Muscle layer of duodenum (tissue), 2 donors: ENCODE measurements around the gene ACSM3.

Experiments
- H3K27ac ChIP-seq: one replicate; pipeline ENCODE4 v1.7.0; 2013; ENCODE audit warnings: mild to moderate bottlenecking, low read length
- H3K27me3 ChIP-seq: one replicate; pipeline ENCODE4 v1.7.0; 2013; ENCODE audit warnings: low read depth, mild to moderate bottlenecking, control low read depth, low read length
- H3K36me3 ChIP-seq, 2 donors: one replicate each; pipeline ENCODE4 v1.7.0; 2013; ENCODE audit warnings: low read length in 2 of 2, control low read depth in 1 of 2, mild to moderate bottlenecking in 1 of 2; ENCODE audit not compliant: insufficient read depth in 2 of 2, control insufficient read depth in 1 of 2
- H3K4me1 ChIP-seq, 2 donors: one replicate each; pipeline ENCODE4 v1.7.0; 2013; ENCODE audit warnings: low read length in 2 of 2, mild to moderate bottlenecking in 2 of 2, control low read depth in 1 of 2, moderate library complexity in 1 of 2; ENCODE audit not compliant: insufficient read depth in 2 of 2, control insufficient read depth in 1 of 2
- H3K4me3 ChIP-seq, 2 donors: one replicate each; pipeline ENCODE4 v1.7.0; 2013; ENCODE audit warnings: low read length in 2 of 2, low read depth in 1 of 2, mild to moderate bottlenecking in 1 of 2
- H3K9me3 ChIP-seq, 2 donors: one replicate each; pipeline ENCODE4 v1.7.0; 2013; ENCODE audit warnings: low read length in 2 of 2, control low read depth in 1 of 2, mild to moderate bottlenecking in 1 of 2; ENCODE audit not compliant: control insufficient read depth in 1 of 2
- donor health status: healthy.

The ACSM3 gene

GRCh38 chr16:20807862-20808261, 44.0 kb downstream of the ACSM3 start:
- Histone ChIP-seq H3K9me3 (no peaks in the 10 kb centered on the region), H3K27ac (no peak overlapping the region), H3K4me3 (no peak overlapping the region), H3K27me3 (no peaks in the 10 kb centered on the region), H3K4me1 (peaks cover 3 to 4% of the 10 kb centered on the region in 2 donors), H3K36me3 (no peaks in the 10 kb centered on the region)

DNA sequence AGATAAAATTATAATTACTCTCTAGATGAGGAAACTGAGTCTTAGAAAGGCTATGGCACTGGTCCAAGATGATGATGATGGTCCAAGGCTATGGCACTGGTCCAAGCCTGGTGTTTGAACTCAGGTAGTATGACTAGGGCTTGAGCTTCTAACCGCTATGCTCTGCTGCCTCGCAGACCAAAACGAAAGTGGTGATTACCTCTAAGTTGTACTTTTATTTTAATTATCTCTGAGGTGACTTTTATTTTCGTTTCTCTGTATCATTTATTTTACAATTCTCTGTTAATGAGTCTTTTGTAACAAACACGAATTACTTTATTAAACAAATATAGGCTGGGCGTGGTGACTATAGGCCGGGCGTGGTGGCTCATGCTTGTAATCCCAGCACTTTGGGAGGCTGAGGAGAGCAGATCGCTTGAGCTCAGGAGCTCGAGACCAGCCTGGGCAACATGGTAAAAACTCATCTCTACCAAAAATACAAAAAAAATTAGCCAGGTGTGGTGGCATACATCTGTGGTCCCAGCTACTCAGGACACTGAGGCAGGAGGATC, 48.1 kb downstream of the ACSM3 start:
- Histone ChIP-seq H3K4me1 (no peaks in the 10 kb centered on the region), H3K36me3 (peaks cover 0 to 8% of the 10 kb centered on the region in 2 donors), H3K4me3 (no peak overlapping the region), H3K9me3 (no peaks in the 10 kb centered on the region), H3K27me3 (no peaks in the 10 kb centered on the region), H3K27ac (no peak overlapping the region)

GRCh38 chr16:20812510-20812909, 48.7 kb downstream of the ACSM3 start:
- Histone ChIP-seq H3K4me3 (no peak overlapping the region), H3K9me3 (no peaks in the 10 kb centered on the region), H3K36me3 (peaks cover 0 to 8% of the 10 kb centered on the region in 2 donors), H3K4me1 (no peaks in the 10 kb centered on the region), H3K27me3 (no peaks in the 10 kb centered on the region), H3K27ac (no peak overlapping the region)

DNA sequence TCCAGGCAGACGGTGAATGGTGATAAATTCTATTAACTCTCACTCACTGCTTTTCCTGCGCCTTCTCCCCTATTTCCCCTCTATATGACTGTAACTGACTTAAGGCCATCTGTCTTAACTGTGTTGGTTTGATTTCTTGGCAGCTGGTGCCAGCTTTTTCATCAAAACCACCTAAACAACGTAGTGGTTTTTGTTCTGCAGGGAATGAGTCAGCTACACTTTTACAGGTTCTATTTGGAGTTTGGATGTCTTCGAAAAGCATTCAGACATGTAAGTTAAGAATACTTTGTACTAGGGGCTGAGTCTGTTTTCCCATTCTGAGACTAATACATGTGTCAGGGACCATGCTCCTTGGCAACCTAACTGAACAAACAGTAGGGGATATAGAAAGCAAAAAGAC, 51.0 kb downstream of the ACSM3 start:
- Histone ChIP-seq H3K4me3 (no peak overlapping the region), H3K36me3 (peaks cover 0 to 8% of the 10 kb centered on the region in 2 donors), H3K27ac (no peak overlapping the region), H3K9me3 (no peaks in the 10 kb centered on the region), H3K4me1 (no peaks in the 10 kb centered on the region), H3K27me3 (no peaks in the 10 kb centered on the region)

- Histone ChIP-seq H3K4me3 (no peak overlapping the region), H3K36me3 (peaks cover 0 to 18% of the 10 kb centered on the region in 2 donors), H3K4me1 (no peaks in the 10 kb centered on the region), H3K9me3 (no peaks in the 10 kb centered on the region), H3K27me3 (no peaks in the 10 kb centered on the region), H3K27ac (no peak overlapping the region)
Observed at GRCh38 chr16:20818929-20819585, 55.2 kb downstream of the ACSM3 start.

DNA sequence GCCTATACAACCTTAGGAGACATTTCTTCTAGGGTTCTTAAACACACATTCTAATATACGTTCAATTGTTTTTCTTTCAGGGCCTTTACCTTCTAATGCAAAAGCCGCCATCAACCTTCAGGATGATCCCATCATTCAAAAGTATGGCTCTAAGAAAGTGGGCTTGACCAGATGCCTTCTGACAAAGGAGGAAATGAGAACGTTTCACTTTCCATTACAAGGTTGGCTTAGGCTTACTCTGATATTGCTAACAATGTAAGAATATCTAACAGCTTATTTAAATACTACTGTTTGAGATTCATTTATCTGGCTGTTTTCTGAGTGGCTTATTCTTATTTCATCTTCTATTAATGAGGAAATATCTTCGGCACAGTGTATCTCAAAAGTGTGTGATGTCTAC, 57.9 kb downstream of the ACSM3 start:
- H3K27me3 ChIP-seq: no peaks in the 10 kb centered on the region
- no peaks in the 10 kb centered on the region for H3K9me3 ChIP-seq
- H3K4me1 ChIP-seq: no peaks in the 10 kb centered on the region
- H3K27ac ChIP-seq: no peak overlapping the region
- H3K36me3 ChIP-seq: peaks cover 0 to 20% of the 10 kb centered on the region in 2 donors
- no peak overlapping the region for H3K4me3 ChIP-seq

GRCh38 chr16:20822521-20823325, 58.9 kb downstream of the ACSM3 start:
- no peaks in the 10 kb centered on the region for H3K4me1 ChIP-seq
- H3K36me3 ChIP-seq: peaks cover 0 to 20% of the 10 kb centered on the region in 2 donors
- no peak overlapping the region for H3K27ac ChIP-seq
- H3K9me3 ChIP-seq: no peaks in the 10 kb centered on the region
- H3K27me3 ChIP-seq: no peaks in the 10 kb centered on the region
- H3K4me3 ChIP-seq: no peak overlapping the region

DNA sequence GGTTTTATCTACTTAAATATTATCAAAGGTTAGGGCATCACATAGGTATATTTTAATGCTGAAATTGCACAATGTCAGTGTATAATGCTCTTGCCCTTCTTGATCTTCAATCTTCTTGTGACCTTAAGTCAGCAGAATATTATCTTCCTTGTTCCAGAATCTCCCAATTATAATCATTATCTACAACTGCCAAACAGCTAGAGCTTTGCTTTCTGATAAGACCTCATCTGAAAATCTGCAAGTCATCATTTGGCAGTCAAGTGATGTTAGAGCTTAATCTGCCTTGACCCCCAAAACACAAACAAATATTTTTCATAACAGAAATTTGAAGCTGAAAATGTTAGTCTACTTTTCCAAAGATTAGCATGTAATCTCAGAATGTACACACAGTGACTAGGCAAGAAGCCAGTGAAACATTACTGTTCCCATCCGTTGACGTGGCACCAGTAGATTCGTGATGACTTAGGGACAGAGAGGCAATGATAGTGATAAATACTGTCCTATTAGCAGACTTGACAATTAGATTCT, 62.3 kb downstream of the ACSM3 start:
- peaks cover 0 to 24% of the 10 kb centered on the region in 2 donors for H3K36me3 ChIP-seq
- H3K4me1 ChIP-seq: no peaks in the 10 kb centered on the region
- H3K27ac ChIP-seq: no peak overlapping the region
- H3K4me3 ChIP-seq: no peak overlapping the region
- H3K9me3 ChIP-seq: no peaks in the 10 kb centered on the region
- no peaks in the 10 kb centered on the region for H3K27me3 ChIP-seq

- Histone ChIP-seq H3K27me3 (no peaks in the 10 kb centered on the region), H3K4me1 (no peaks in the 10 kb centered on the region), H3K9me3 (no peaks in the 10 kb centered on the region), H3K27ac (no peak overlapping the region), H3K4me3 (no peak overlapping the region), H3K36me3 (peaks cover 0 to 15% of the 10 kb centered on the region in 2 donors)
Observed at GRCh38 chr16:20829536-20829935, 65.7 kb downstream of the ACSM3 start.

DNA sequence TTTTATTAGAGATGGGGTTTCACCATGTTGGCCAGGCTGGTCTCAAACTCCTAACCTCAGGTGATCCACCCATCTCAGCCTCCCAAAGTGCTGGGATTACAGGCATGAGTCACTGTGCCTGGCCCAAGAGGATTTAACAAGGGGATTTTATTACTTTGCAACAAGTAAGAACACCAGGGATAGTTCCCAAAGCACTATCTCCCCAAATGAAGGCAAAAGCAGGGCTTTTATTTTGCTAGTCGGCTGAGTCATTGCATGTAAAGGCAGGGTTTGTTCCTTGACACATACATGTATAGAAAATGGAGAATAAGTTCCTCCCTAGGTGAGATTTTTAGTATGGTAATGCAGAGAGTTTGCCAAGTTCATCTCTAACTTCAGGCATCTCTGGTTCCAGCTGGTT, 66.6 kb downstream of the ACSM3 start:
- Histone ChIP-seq H3K9me3 (no peaks in the 10 kb centered on the region), H3K27ac (no peak overlapping the region), H3K27me3 (no peaks in the 10 kb centered on the region), H3K4me1 (no peaks in the 10 kb centered on the region), H3K4me3 (no peak overlapping the region), H3K36me3 (peaks cover 0 to 19% of the 10 kb centered on the region in 2 donors)

GRCh38 chr16:20833086-20833485, 69.3 kb downstream of the ACSM3 start:
- Histone ChIP-seq H3K9me3 (peaks cover 3 to 5% of the 10 kb centered on the region in 2 donors), H3K27me3 (no peaks in the 10 kb centered on the region), H3K4me3 (no peak overlapping the region), H3K27ac (no peak overlapping the region), H3K36me3 (peaks cover 0 to 7% of the 10 kb centered on the region in 2 donors), H3K4me1 (no peaks in the 10 kb centered on the region)
